GM12892 (cell line): Measurements from ENCODE around the gene RNF151.

Source experiments
- POLR2A ChIP-seq: IDR thresholded peaks from 2 replicates; pipeline ENCODE4 v1.6.1; 2011; ENCODE audit warnings: low read depth, low read length, control low read depth
- POLR2AphosphoS5 ChIP-seq: IDR thresholded peaks from 2 replicates; pipeline ENCODE4 v1.6.1; 2011; ENCODE audit warnings: low read depth, low read length, control low read depth
- TAF1 ChIP-seq: IDR thresholded peaks from 2 replicates; pipeline ENCODE4 v1.6.1; 2011; ENCODE audit warnings: low read depth, mild to moderate bottlenecking, control low read depth, low read length, borderline replicate concordance

DNA sequence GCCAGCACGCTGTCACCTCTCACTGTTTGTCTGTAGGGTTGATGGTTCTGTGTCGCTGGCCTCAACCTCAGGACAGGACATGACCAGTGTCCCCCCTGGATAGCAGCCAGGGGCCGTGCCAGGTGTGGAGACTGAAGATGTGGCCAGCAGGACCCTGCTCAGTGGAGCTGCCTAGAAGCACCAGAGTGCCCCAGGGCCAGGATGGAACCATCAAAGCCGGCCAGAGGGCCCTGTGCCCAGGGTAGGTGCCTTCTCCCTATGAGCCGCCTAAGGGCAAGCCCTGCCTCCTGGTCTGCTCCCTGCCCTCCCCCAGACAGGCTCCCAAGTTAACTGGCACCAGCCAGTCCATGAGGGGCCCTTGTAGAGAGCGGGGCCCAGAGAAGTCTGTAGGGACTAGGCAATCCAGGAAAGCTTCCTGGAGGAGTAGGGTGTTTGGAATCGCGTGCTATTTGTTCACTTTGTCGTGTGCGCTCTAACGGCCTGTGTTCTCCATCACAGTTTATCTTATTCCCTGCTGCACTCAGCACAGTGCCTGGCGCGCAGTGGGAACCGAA lies 7.9 kb upstream of the RNF151 start:
- no peak for TF ChIP-seq TAF1
- TF ChIP-seq POLR2A = no peak
- TF ChIP-seq POLR2AphosphoS5 = no peak
